CD4-positive, alpha-beta memory T cell (primary cell): Measurements from ENCODE around the gene SLC17A9. TPM values are rescaled to one million over a fixed set of nuclear protein-coding genes. Genes with fewer than 3 reads are reported as not detected.

Source experiments
- CTCF ChIA-PET: fragments of 350-600 bp; sonication (Branson Sonifier 250); formaldehyde crosslinking; loops from one replicate; lab custom pipeline; 2021; ENCODE audit warnings: inconsistent platforms; ENCODE audit not compliant: partially characterized antibody; lab: Charles Lee
- POLR2A ChIA-PET: fragments of 350-600 bp; sonication (Branson Sonifier 250); formaldehyde crosslinking; loops from one replicate; lab custom pipeline; 2021; ENCODE audit not compliant: partially characterized antibody; lab: Charles Lee
- DNase-seq, 5 donors: peaks; one replicate each; pipeline versions ENCODE4 v3.0.0 to v3.0.0-alpha.2; 2020 to 2022; ENCODE audit warnings: mixed read lengths in 1 of 5
- H3K27ac ChIP-seq: one replicate; pipeline ENCODE4 v1.7.0; 2013; ENCODE audit warnings: low read depth, low read length
- H3K27me3 ChIP-seq: 2 replicates; pipeline ENCODE4 v1.7.0; 2013; ENCODE audit warnings: mild to moderate bottlenecking, low read length, moderate library complexity; ENCODE audit not compliant: insufficient read depth
- H3K36me3 ChIP-seq: 2 replicates; pipeline ENCODE4 v1.7.0; 2013; ENCODE audit warnings: mild to moderate bottlenecking, low read length, moderate library complexity; ENCODE audit not compliant: insufficient read depth
- H3K4me1 ChIP-seq: 2 replicates; pipeline ENCODE4 v1.7.0; 2013; ENCODE audit warnings: mild to moderate bottlenecking, low read length, moderate library complexity; ENCODE audit not compliant: insufficient read depth
- H3K4me3 ChIP-seq, 2 donors: one replicate each; pipeline ENCODE4 v1.7.0; 2013; ENCODE audit warnings: low read length in 2 of 2, mild to moderate bottlenecking in 1 of 2
- H3K9me3 ChIP-seq, 2 donors: one replicate each; pipeline ENCODE4 v1.7.0; 2013; ENCODE audit warnings: low read length in 2 of 2, control low read depth in 1 of 2; ENCODE audit not compliant: control insufficient read depth in 1 of 2
- H3K27ac Mint-ChIP-seq, 7 donors: one replicate each; pipeline ENCODE4 v1.8.0; 2020 to 2021; ENCODE audit warnings: mixed read lengths in 7 of 7, mild to moderate bottlenecking in 6 of 7, inconsistent platforms in 3 of 7, moderate library complexity in 3 of 7
- H3K27me3 Mint-ChIP-seq, 2 donors: one replicate each; pipeline ENCODE4 v1.8.0; 2020 to 2021; ENCODE audit warnings: mixed read lengths in 2 of 2
- H3K36me3 Mint-ChIP-seq, 2 donors: one replicate each; pipeline ENCODE4 v1.8.0; 2020 to 2021; ENCODE audit warnings: mixed read lengths in 2 of 2, inconsistent platforms in 1 of 2, mild to moderate bottlenecking in 1 of 2
- H3K4me1 Mint-ChIP-seq, 4 donors: one replicate each; pipeline ENCODE4 v1.8.0; 2020 to 2021; ENCODE audit warnings: mixed read lengths in 4 of 4, mild to moderate bottlenecking in 1 of 4
- H3K4me3 Mint-ChIP-seq, 8 donors: one replicate each; pipeline ENCODE4 v1.8.0; 2020 to 2021; ENCODE audit warnings: mixed read lengths in 8 of 8, mild to moderate bottlenecking in 7 of 8, moderate library complexity in 6 of 8, inconsistent platforms in 3 of 8
- H3K9me3 Mint-ChIP-seq, 8 donors: one replicate each; pipeline ENCODE4 v1.8.0; 2020 to 2021; ENCODE audit warnings: mixed read lengths in 8 of 8, mild to moderate bottlenecking in 5 of 8, inconsistent platforms in 3 of 8, moderate library complexity in 1 of 8
- intact Hi-C: fragments of 100-400 bp; cut with micrococcal nuclease; formaldehyde crosslinking; loops from one replicate; pipeline ENCODE4 v1.15.1; 2023
- polyA plus RNA-seq, 2 donors: library from polyadenylated mRNA; unstranded; fragments of 300-500 nt; fragmentation: Illumina TruSeq; gene quantifications; one replicate each; pipeline ENCODE4 v1.2.3, GENCODE V29; 2021
- total RNA-seq, 2 experiments: library from RNA; stranded (reverse); gene quantifications; one replicate each; pipeline ENCODE4 v1.2.3, GENCODE V29; 2021

Gene SLC17A9
- total and polyA plus RNA-seq, 4 experiments from 2014 or later: 0.13 to 2.4 (median 2.1) TPM; not detected in 1

DNA sequence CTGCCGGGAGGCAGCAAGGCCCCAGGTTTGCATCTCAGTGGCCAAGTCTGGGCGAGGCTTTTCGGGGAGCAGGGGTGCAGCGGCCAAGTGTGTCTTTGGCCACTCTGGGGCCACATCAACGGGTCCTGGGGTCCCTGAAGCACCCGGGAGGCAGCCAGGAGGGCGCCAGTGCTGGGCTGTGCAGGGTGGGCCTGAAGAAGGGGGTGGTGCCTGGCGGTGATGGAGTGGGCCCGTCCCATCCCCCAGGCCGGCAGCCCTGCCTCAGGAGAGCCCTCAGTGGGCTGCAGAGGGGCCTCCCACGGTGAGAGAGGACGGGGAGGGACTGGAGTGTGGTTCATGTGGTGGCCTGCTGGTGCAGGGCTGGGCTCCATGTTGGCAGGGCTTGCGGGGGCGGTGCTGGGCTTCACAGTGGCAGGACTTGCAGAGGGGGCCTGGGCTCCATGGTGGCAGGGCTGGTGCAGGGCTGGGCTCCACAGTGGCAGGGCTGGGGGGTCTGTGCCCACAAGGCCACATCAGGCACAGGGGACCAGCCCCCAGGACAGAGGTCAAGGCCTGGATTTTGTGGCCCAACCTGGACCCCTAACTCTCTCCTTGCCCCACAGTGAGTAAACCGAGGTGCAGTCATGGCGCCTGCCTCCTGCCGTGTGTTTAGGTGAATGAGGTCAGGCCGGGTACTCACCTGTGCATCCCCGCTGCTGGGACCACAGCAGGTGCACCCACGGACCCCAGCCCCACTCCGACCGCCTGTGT is 64.7 kb downstream of the SLC17A9 start:
- ChIA-PET CTCF (no interaction called here), POLR2A (no interaction called here)
- Mint-ChIP-seq H3K27ac (no peak overlapping the region), H3K36me3 (peaks cover 0 to 3% of the 10 kb centered on the region in 2 donors), H3K4me3 (no peak overlapping the region), H3K27me3 (peaks cover 45 to 50% of the 10 kb centered on the region in 2 donors), H3K4me1 (peaks cover 0 to 3% (median under 1%) of the 10 kb centered on the region in 4 donors), H3K9me3 (peaks cover 3 to 21% (median 17%) of the 10 kb centered on the region in 8 donors)
- no peaks in the 10 kb centered on the region for H3K9me3 ChIP-seq
- H3K27me3 ChIP-seq: no peaks in the 10 kb centered on the region
- H3K4me1 ChIP-seq: no peaks in the 10 kb centered on the region
- no peak overlapping the region for H3K4me3 ChIP-seq
- intact Hi-C loops: no loop called here
- no peaks in the 10 kb centered on the region for H3K36me3 ChIP-seq
- no peak overlapping the region for H3K27ac ChIP-seq
- no peak for DNase-seq

GRCh38 chr20:63017826-63018411 is 65.4 kb downstream of the SLC17A9 start:
- Histone ChIP-seq H3K9me3 (no peaks in the 10 kb centered on the region), H3K4me3 (no peak overlapping the region), H3K27ac (no peak overlapping the region), H3K36me3 (no peaks in the 10 kb centered on the region), H3K4me1 (no peaks in the 10 kb centered on the region), H3K27me3 (no peaks in the 10 kb centered on the region)
- Mint-ChIP-seq H3K36me3 (peaks cover 0 to 3% of the 10 kb centered on the region in 2 donors), H3K27ac (no peak overlapping the region), H3K27me3 (peaks cover 44 to 49% of the 10 kb centered on the region in 2 donors), H3K4me3 (no peak overlapping the region), H3K9me3 (peaks cover 3 to 17% (median 15%) of the 10 kb centered on the region in 8 donors), H3K4me1 (peaks cover 0 to 3% (median under 1%) of the 10 kb centered on the region in 4 donors)
- CTCF ChIA-PET: interaction anchor here (0.6 kb wide), 1 partner anchor 149 kb away, joined by 3 read pairs; no protein-coding TSS in a partner anchor
- no peak for DNase-seq
- intact Hi-C loops: no loop called here
- POLR2A ChIA-PET: no interaction called here

Other genes starting within 250 kb of the SLC17A9 start
- under 1 TPM; 0.30 to 0.38 TPM for gene NTSR1, start 243.9 kb upstream of the SLC17A9 start, total RNA-seq
- not detected for gene NTSR1, start 243.9 kb upstream of the SLC17A9 start, polyA plus RNA-seq
- gene MRGBP, start 156.2 kb upstream of the SLC17A9 start, total RNA-seq: 10 to 100 TPM in 1 of 2 experiments, 1 to 10 TPM in 1; 9.7 to 11.0 TPM
- gene MRGBP, start 156.2 kb upstream of the SLC17A9 start, polyA plus RNA-seq: 10 to 100 TPM in 1 of 2 donors, 1 to 10 TPM in 1; 6.8 to 10.9 TPM
- gene OGFR, start 147.9 kb upstream of the SLC17A9 start, total RNA-seq: 10 to 100 TPM; 73.6 to 75.9 TPM
- gene OGFR, start 147.9 kb upstream of the SLC17A9 start, polyA plus RNA-seq: 10 to 100 TPM; 13.8 to 65.3 TPM
- gene COL9A3, start 135.7 kb upstream of the SLC17A9 start, total RNA-seq: not detected
- under 1 TPM in 1 of 2 donors, not detected in 1; 0.41 TPM for gene COL9A3, start 135.7 kb upstream of the SLC17A9 start, polyA plus RNA-seq
- 10 to 100 TPM in 1 of 2 experiments, 1 to 10 TPM in 1; 9.9 to 10.3 TPM for gene TCFL5, start 90.9 kb upstream of the SLC17A9 start, total RNA-seq
- gene TCFL5, start 90.9 kb upstream of the SLC17A9 start, polyA plus RNA-seq: 1 to 10 TPM in 1 of 2 donors, under 1 TPM in 1; 0.52 to 2.5 TPM
- 100 to 1,000 TPM; 127 to 129 TPM for gene DIDO1, start 26.2 kb upstream of the SLC17A9 start, total RNA-seq
- 10 to 100 TPM; 24.7 to 39.7 TPM for gene DIDO1, start 26.2 kb upstream of the SLC17A9 start, polyA plus RNA-seq
- gene GID8, start 14.6 kb upstream of the SLC17A9 start, total RNA-seq: 10 to 100 TPM; 44.4 to 47.8 TPM
- gene GID8, start 14.6 kb upstream of the SLC17A9 start, polyA plus RNA-seq: 10 to 100 TPM; 11.2 to 19.1 TPM
- not detected for gene BHLHE23, start 54.3 kb downstream of the SLC17A9 start, total RNA-seq
- gene BHLHE23, start 54.3 kb downstream of the SLC17A9 start, polyA plus RNA-seq: not detected